Stimulated activated memory B cell treated with anti-CD40 and anti-IgM and Interleukin-4, amounts not matched to agents 10 μg/mL and 1 μg/mL and 100 μg/mL, for 72 hours (primary cell): ENCODE data around the gene EHF.

ENCODE experiments used
- ATAC-seq: fragments of 150-1000 bp; cut with Tn5 transposase; 2 replicates; pipeline ENCODE4 v1.10.0; 2021
- H3K27ac Mint-ChIP-seq: one replicate; pipeline ENCODE4 v1.8.0; 2022; ENCODE audit warnings: mild to moderate bottlenecking, mixed read lengths
- H3K27me3 Mint-ChIP-seq: one replicate; pipeline ENCODE4 v1.8.0; 2022; ENCODE audit warnings: mixed read lengths
- H3K36me3 Mint-ChIP-seq: one replicate; pipeline ENCODE4 v1.8.0; 2022; ENCODE audit warnings: mixed read lengths
- H3K4me1 Mint-ChIP-seq: one replicate; pipeline ENCODE4 v1.8.0; 2022; ENCODE audit warnings: mixed read lengths
- H3K4me3 Mint-ChIP-seq: one replicate; pipeline ENCODE4 v1.8.0; 2022; ENCODE audit warnings: mild to moderate bottlenecking, moderate library complexity, mixed read lengths
- H3K9me3 Mint-ChIP-seq: one replicate; pipeline ENCODE4 v1.8.0; 2022; ENCODE audit warnings: mixed read lengths

EHF gene

DNA sequence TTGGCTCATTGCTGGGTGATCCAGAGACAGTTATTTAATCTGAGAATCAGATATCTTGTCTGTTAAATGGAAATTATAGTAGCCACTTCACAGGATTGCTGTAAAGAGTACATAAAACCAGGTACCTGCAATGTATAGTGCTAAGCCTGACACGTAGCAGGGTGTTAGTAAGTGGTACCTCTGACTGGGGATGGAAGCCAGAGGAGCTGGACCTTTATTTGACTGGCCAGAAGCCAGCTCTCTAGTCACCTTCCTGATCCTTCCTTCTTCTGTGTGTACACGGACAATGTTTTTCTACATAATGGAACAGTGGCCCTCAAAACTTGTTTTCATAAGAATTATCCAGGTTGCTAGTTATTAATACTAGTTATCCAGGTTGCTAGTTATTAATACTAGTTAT lies 25.5 kb upstream of the EHF start:
- peaks cover 13% of the 10 kb centered on the region for H3K9me3 Mint-ChIP-seq
- H3K4me1 Mint-ChIP-seq = peaks cover 12% of the 10 kb centered on the region
- no peak overlapping the region for H3K4me3 Mint-ChIP-seq
- H3K27ac Mint-ChIP-seq = no peak overlapping the region
- peaks cover 13% of the 10 kb centered on the region for H3K36me3 Mint-ChIP-seq
- H3K27me3 Mint-ChIP-seq = peaks cover 18% of the 10 kb centered on the region
- ATAC-seq = no peak

DNA sequence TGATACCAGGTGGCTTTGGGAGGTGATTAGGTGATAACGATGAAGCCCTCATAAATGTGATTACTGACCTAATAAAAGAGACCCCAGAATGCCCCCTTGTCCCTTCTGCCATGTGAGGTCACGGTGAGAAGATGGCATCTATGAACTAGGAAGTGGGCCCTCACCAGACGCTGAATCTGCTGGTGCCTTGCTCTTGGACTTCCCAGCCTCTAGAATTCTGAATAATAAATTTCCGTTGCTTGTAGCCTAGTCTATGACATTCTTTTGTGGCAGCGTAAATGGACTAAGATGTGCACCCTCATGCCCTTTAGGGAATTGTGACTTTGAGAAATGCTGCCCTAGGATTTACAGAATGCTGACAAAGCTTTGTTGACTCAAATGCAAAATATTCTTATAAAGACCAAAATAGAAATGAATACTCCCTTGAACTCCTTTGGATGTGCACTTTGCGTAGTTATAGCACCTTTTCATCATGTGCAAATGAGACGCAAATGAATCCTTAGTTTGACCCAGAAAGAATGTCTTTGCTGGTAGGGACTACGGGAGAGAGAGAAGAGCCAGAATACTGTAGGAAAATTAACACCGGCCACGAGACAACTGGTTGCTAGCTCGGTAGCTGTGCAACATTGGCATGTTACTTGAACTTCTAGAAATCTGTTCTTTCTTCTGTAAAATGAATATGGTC lies 24.8 kb upstream of the EHF start:
- no peak for ATAC-seq
- H3K27ac Mint-ChIP-seq = no peak overlapping the region

DNA sequence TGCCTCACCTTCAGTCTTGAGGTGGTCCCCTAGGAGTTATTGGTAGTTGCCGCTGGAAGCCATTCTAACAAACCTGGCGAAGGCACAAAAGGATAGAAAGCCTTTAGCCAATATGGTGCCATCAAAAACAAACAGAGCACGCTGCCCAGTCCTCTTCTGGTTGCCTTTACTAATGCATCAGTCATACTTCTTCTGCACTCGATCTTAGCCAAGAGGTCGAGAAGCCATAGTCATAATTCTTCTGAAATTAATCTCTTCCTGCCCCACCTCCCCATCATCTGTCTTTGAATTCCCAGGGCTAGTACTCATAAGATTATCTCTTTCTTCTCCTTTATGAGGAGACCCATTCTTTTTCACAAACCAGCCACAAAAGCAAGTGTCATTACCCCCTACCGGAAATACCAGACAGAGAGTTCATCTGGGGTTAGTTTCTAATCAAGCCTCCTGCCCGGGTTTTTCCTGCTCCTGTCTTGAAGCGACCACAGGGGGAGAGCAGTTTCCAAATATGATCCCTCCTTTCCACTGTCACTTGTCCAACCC lies 21.4 kb upstream of the EHF start:
- Mint-ChIP-seq H3K27me3 (no peaks in the 10 kb centered on the region), H3K9me3 (no peaks in the 10 kb centered on the region), H3K4me1 (peaks cover 15% of the 10 kb centered on the region), H3K4me3 (no peak overlapping the region), H3K27ac (no peak overlapping the region), H3K36me3 (no peaks in the 10 kb centered on the region)
- no peak for ATAC-seq

More for the DNA sequence above, 24.8 kb upstream of the EHF start:
- peaks cover 15% of the 10 kb centered on the region for H3K4me1 Mint-ChIP-seq
- peaks cover 13% of the 10 kb centered on the region for H3K36me3 Mint-ChIP-seq
- no peak overlapping the region for H3K4me3 Mint-ChIP-seq
- H3K27me3 Mint-ChIP-seq = peaks cover 18% of the 10 kb centered on the region
- H3K9me3 Mint-ChIP-seq = peaks cover 13% of the 10 kb centered on the region

DNA sequence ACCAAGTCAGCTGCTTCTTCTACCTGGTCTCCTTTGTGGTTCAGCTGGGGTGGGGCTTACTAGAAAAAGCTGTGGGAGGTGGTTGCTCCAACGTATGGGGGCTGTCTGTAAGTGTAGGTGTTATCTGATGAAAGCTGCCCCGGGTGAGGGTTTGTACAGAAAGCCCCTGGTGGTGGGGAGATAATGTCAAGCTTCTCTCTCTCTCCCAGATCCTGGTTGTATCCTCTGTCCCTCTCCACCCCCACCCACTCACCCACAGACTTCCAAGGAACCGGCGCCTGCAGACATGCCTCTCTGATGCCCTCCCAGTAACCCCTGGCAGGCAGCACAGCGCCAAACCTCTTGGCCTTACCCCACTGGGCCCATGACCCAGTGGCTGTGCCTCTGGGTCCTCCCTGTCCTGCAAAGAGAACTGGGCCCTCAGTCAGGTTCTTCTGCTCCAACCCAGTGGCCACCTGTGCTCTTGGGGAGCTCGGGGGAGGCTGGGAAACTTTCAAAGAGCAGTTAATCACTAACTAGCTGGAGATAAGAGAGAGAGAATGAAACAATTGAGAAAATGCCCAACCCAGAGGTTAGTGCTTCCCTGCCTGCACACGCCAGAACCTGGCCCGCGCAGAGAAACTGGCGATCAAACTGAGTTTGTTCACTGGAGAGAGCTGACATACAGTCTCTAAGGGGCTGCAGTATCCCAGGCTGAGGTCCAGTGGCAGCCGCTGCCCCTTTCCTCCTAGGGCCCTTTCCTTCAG lies 20.4 kb upstream of the EHF start:
- Mint-ChIP-seq H3K4me3 (no peak overlapping the region), H3K4me1 (peaks cover 16% of the 10 kb centered on the region), H3K36me3 (no peaks in the 10 kb centered on the region), H3K9me3 (no peaks in the 10 kb centered on the region), H3K27me3 (no peaks in the 10 kb centered on the region), H3K27ac (no peak overlapping the region)
- ATAC-seq = peak; percentile 43

- no peak for ATAC-seq
- H3K9me3 Mint-ChIP-seq = no peaks in the 10 kb centered on the region
- no peak overlapping the region for H3K27ac Mint-ChIP-seq
Observed at GRCh38 chr11:34601085-34601444, 19.8 kb upstream of the EHF start.

DNA sequence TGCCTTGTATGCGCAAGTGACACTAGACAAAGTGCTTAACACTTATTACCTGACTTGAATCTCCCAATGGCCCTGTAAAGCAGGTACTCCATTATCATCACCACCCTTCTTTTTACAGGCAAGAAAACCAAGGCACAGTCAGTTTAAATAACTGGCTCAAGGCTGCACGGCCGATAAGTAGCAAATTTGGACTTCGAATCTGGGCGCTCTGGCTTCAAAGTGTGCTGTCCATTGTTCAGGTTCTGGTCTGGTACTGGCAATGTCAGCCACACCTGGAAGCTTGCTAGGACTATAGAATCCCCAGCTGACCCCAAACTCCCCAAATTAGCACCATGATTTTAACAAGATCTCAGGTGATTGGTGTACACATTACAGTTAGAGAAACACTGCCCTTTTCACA lies 19.3 kb upstream of the EHF start:
- no peak for ATAC-seq
- H3K4me3 Mint-ChIP-seq = no peak overlapping the region
- H3K9me3 Mint-ChIP-seq = no peaks in the 10 kb centered on the region
- H3K27ac Mint-ChIP-seq = no peak overlapping the region
- H3K27me3 Mint-ChIP-seq = no peaks in the 10 kb centered on the region
- no peaks in the 10 kb centered on the region for H3K36me3 Mint-ChIP-seq
- peaks cover 27% of the 10 kb centered on the region for H3K4me1 Mint-ChIP-seq

More at GRCh38 chr11:34601085-34601444, 19.8 kb upstream of the EHF start:
- Mint-ChIP-seq H3K27me3 (no peaks in the 10 kb centered on the region), H3K36me3 (no peaks in the 10 kb centered on the region), H3K4me3 (no peak overlapping the region), H3K4me1 (peaks cover 21% of the 10 kb centered on the region)

GRCh38 chr11:34602245-34602644 lies 18.6 kb upstream of the EHF start:
- H3K27me3 Mint-ChIP-seq = no peaks in the 10 kb centered on the region
- no peak overlapping the region for H3K4me3 Mint-ChIP-seq
- peaks cover 29% of the 10 kb centered on the region for H3K4me1 Mint-ChIP-seq
- no peak for ATAC-seq
- H3K27ac Mint-ChIP-seq = no peak overlapping the region
- H3K9me3 Mint-ChIP-seq = no peaks in the 10 kb centered on the region
- no peaks in the 10 kb centered on the region for H3K36me3 Mint-ChIP-seq

DNA sequence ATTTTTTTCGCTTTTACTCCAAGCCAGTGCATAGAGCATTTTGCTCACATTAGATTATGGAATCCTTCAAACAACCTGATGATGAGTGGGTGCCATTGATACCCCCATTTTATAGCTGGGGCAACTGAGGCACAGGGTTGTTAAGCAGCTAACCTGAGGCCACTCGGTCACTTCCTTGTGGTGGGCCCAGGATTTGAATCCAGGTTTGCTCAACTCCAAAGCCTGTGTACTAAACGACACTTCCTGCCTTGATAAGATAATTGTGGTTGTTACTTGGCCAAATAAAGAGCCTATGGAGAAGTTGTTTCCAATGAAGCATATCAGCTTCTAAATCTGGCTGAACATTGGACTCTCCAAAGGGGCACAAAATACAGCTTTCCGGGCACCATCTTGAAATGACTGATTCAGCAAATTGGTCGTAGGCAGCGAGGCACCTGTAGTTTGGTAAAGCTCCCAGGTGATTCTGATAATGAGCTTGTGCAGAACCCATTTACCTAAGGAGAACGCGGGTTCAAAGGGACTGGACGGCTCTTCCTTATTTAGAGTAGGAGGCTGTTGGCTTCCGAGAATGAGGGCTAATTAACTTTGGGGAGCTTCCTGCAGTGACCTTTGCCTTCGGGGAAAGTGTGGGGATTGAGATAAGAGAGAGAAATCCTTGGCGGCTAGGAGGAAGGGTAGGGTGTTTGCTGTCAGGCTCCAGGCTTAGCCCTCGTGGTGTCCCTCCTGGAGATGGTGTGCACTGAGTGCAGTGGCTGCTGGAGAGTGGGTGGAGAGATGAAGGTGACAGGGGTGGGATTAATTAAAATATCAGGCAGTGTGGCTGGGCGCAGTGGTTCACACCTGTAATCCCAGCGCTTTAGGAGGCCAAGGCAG lies 17.5 kb upstream of the EHF start:
- no peak for ATAC-seq
- no peaks in the 10 kb centered on the region for H3K9me3 Mint-ChIP-seq
- H3K36me3 Mint-ChIP-seq = no peaks in the 10 kb centered on the region
- H3K4me1 Mint-ChIP-seq = peaks cover 29% of the 10 kb centered on the region
- no peak overlapping the region for H3K4me3 Mint-ChIP-seq
- H3K27ac Mint-ChIP-seq = no peak overlapping the region
- no peaks in the 10 kb centered on the region for H3K27me3 Mint-ChIP-seq

GRCh38 chr11:34604145-34604544 lies 16.7 kb upstream of the EHF start:
- H3K36me3 Mint-ChIP-seq = no peaks in the 10 kb centered on the region
- ATAC-seq = no peak
- H3K4me1 Mint-ChIP-seq = peaks cover 29% of the 10 kb centered on the region
- no peak overlapping the region for H3K27ac Mint-ChIP-seq
- no peaks in the 10 kb centered on the region for H3K9me3 Mint-ChIP-seq
- H3K4me3 Mint-ChIP-seq = no peak overlapping the region
- H3K27me3 Mint-ChIP-seq = no peaks in the 10 kb centered on the region

DNA sequence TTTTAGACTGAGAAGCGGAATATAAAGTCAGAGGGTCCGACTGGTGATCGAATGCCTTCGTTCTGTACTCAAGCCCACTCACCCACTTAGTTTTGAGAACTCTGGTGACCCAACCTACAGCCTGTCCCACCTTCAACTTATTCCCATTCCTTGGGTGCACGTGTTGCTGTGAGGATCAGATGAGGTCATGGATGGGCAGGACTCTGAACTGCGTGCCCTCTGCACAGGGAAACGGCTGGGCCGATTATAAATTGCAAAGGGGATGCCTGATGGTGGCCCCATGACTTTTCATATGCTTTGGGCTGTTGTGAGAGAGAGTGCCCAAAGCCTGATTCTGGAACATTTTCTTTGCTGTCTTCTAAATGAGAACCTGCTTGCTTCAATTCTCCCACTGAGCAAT lies 16.0 kb upstream of the EHF start:
- H3K36me3 Mint-ChIP-seq = no peaks in the 10 kb centered on the region
- H3K27me3 Mint-ChIP-seq = no peaks in the 10 kb centered on the region
- no peak overlapping the region for H3K4me3 Mint-ChIP-seq
- H3K4me1 Mint-ChIP-seq = peaks cover 22% of the 10 kb centered on the region
- H3K27ac Mint-ChIP-seq = no peak overlapping the region
- no peaks in the 10 kb centered on the region for H3K9me3 Mint-ChIP-seq
- no peak for ATAC-seq

DNA sequence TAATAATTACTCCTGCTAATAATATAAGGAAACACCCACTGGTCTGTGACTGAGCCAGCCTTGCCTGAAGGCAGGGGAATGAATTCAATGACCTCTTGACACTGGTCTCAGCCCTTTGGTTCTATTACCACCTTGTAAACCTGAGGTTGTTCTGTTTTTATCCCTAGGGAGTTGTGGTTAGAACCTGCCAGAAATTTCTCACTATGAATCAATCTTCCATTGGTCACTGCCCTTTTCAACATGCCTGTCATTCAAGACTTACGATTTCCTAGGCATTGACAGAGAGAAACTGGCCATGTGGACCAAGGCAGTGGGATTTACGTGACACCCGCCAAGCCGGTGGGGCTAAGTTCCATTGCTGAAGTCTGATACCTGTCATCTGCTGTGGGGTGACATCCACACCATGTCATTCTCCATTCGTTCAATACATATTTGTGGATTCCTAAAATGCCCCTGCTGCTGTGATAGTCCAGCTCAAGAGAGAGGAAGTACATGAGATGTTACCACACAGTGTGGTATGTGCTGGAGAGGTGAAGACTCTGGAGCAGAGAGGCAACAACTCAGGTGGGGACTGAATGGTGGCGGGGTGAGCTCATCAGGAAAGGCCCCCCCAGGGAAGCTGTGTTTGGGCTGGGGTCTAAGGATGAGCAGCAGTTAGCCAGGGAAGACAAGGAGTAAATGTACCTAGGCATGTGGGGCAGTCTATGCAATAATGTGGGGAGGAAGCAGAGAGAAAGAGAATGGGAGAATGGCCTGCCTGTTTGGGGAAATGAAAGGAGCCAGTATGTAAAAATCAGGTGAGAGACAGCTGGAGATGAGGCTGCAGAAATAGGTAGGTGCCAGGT lies 15.2 kb upstream of the EHF start:
- Mint-ChIP-seq H3K36me3 (no peaks in the 10 kb centered on the region), H3K9me3 (no peaks in the 10 kb centered on the region), H3K27ac (peak overlapping the region; percentile 58), H3K27me3 (no peaks in the 10 kb centered on the region), H3K4me3 (no peak overlapping the region), H3K4me1 (peaks cover 14% of the 10 kb centered on the region)
- ATAC-seq = peak; percentile 72

DNA sequence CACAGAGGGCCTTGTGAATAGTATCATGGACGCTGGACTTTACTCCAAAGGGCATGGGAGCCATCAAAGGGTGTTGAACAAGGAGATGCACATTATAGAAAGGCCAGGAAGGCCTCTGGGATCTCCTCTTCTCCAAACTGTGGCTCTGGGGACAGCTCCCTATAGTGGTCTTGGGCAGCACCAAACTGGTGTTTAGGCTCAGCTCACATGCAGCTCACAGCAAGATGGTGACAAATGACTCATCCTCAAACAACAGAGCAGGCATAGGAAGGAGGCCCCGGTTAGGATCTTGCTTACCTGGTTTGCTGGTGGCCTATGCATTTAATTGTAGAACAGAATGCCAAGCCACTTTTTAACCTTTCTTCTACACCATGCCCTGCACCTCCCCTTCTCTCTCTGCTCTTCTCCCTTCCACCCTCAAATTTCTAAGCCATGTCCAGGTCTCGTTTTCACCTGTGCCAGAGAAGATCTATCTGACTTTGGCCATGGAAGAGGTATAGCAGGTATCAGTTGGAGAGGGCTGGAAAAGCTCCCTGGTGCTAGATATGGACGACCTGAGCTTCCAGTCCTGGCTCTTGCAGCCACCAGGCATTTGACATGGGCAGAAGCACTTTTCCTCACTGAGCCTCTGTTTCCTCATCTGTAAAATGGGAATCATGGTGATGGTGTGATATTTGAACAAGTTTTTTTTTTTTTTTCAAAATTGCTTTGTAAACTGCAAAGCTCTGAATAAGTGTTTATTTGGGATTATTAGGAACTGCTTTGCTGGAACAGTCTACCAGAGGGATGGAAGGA lies 14.4 kb upstream of the EHF start:
- no peak for ATAC-seq
- Mint-ChIP-seq H3K9me3 (no peaks in the 10 kb centered on the region), H3K27me3 (no peaks in the 10 kb centered on the region), H3K36me3 (no peaks in the 10 kb centered on the region), H3K27ac (peak overlapping the region; percentile 58), H3K4me1 (peaks cover 14% of the 10 kb centered on the region), H3K4me3 (no peak overlapping the region)

- Mint-ChIP-seq H3K4me1 (peaks cover 38% of the 10 kb centered on the region), H3K4me3 (no peak overlapping the region), H3K36me3 (no peaks in the 10 kb centered on the region), H3K27ac (peak overlapping the region; percentile 9), H3K9me3 (no peaks in the 10 kb centered on the region), H3K27me3 (no peaks in the 10 kb centered on the region)
- ATAC-seq = no peak
Observed at GRCh38 chr11:34609187-34609751, 11.6 kb upstream of the EHF start.

DNA sequence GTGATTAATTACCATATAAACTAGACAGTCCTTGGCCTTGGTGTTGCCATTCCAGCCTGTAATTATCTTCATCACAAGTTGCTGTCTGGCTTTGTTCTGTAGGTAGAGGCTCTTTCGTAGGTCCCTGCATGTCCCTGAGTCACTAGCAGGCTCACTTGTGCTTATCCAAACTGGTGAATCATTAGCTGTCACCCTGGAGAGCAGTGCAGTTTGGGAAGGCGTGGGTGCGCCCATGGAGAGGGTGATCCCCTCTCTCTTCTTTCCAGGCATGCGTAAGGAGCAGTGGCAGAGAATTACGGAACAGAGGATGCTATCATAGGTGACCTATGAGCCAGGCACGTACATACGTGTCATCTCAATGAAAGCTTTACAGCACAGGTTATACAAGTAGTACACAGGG lies 11.0 kb upstream of the EHF start:
- Mint-ChIP-seq H3K4me3 (no peak overlapping the region), H3K4me1 (peaks cover 43% of the 10 kb centered on the region), H3K27ac (no peak overlapping the region), H3K9me3 (no peaks in the 10 kb centered on the region), H3K27me3 (no peaks in the 10 kb centered on the region), H3K36me3 (no peaks in the 10 kb centered on the region)
- ATAC-seq = no peak
